ENCODE results near the gene GALNT13. TPM values are rescaled to one million over a fixed set of nuclear protein-coding genes. Genes with fewer than 3 reads are reported as not detected.

Gene GALNT13
- total and polyA plus RNA-seq, 2 of the 13 experiments (the other 11 are each of a cell fraction or from before 2014, with no cell fraction given) = 1.3 to 5.0 TPM

- Histone ChIP-seq H3K9me3 (ENCODE audit: low read length) (no peaks in the 10 kb centered on the region), H3K36me3 (replicated peaks in 1 of 2; ENCODE audit: control insufficient read depth in 1 of 2, insufficient read depth in 2 of 2, low read length in 2 of 2) (no peaks in the 10 kb centered on the region), H3K4me1 (ENCODE audit: insufficient read depth, low read length) (no peaks in the 10 kb centered on the region), H2AFZ (ENCODE audit: low read length) (no peak overlapping the region), H3K9ac (ENCODE audit: insufficient read depth, low read depth, low read length) (no peak overlapping the region), H3K27ac (ENCODE audit: extremely low read length, insufficient read depth, low read length) (no peak overlapping the region), H4K20me1 (ENCODE audit: insufficient read depth, low read length) (no peaks in the 10 kb centered on the region), H3K4me2 (ENCODE audit: low read depth, low read length) (no peak overlapping the region), H3K79me2 (ENCODE audit: insufficient read depth, low read length) (no peaks in the 10 kb centered on the region), H3K4me3 (replicated peaks in 1 of 3; ENCODE audit: insufficient read depth in 1 of 3, low read depth in 2 of 3, low read length in 3 of 3) (no peak overlapping the region), H3K27me3 (ENCODE audit: control insufficient read depth in 1 of 2, insufficient read depth in 2 of 2, low read length in 2 of 2) (no peaks in the 10 kb centered on the region)
- BruUV-seq (replicated peaks) = no TSS peak
- in situ Hi-C loops (cut with HindIII; ENCODE audit: extremely low pct_ligation_motif_present, low pct_unique_long_range_greater_than_20kb) (no loop called here), intact Hi-C loops (cut with micrococcal nuclease; ENCODE audit: unreplicated experiment) (no loop called here)
- FAIRE-seq = no peak
- ChIA-PET POLR2A (no interaction called here), CTCF (ENCODE audit: low intra/inter-chr PET ratio, low total read pairs) (no interaction called here)
- no peak for ATAC-seq
- TF ChIP-seq ARID2 (CRISPR knock-in tag; IDR thresholded peaks at IDR 0.05; ENCODE audit: borderline replicate concordance) = no peak
- TF ChIP-seq ZNF260 (CRISPR knock-in tag; IDR thresholded peaks at IDR 0.05; ENCODE audit: borderline replicate concordance, low read depth) = no peak
- TF ChIP-seq SSRP1 (CRISPR knock-in tag; IDR thresholded peaks at IDR 0.05) = no peak
- no peak for TF ChIP-seq ZNF792 (CRISPR knock-in tag; IDR thresholded peaks at IDR 0.05)
- no peak for TF ChIP-seq STAG1 (CRISPR knock-in tag; IDR thresholded peaks at IDR 0.05)
- no peak for TF ChIP-seq ATF1 (CRISPR knock-in tag; IDR thresholded peaks at IDR 0.05)
- no peak for TF ChIP-seq RXRB (CRISPR knock-in tag; IDR thresholded peaks at IDR 0.05; ENCODE audit: borderline replicate concordance)
- TF ChIP-seq KAT2B (IDR thresholded peaks at IDR 0.05; ENCODE audit: borderline replicate concordance, low read depth, low read length) = no peak
- no peak for TF ChIP-seq ZFP91 (CRISPR knock-in tag; IDR thresholded peaks at IDR 0.05; ENCODE audit: borderline replicate concordance)
- TF ChIP-seq ZNF567 (CRISPR knock-in tag; IDR thresholded peaks at IDR 0.05; ENCODE audit: borderline replicate concordance) = no peak
- TF ChIP-seq TP53 (CRISPR knock-in tag; conservative IDR thresholded peaks at IDR 0.05) = no peak
- no peak for DNase-seq (ENCODE audit: low spot score)
- WGBS (ENCODE audit: low lambda C conversion rate) = 7% methylated on average over 2 of the region's 2 CpGs
These were observed 177.2 kb downstream of the GALNT13 start for GRCh38 chr2:154048905-154049304.
